ENCODE measurements around the gene UBE2QL1. TPM values are rescaled to one million over a fixed set of nuclear protein-coding genes. Genes with fewer than 3 reads are reported as not detected.

The UBE2QL1 gene
- total RNA-seq, 1 donor from 2014 or later: 2.7 TPM

GRCh38 chr5:6494939-6495338 is 46.3 kb downstream of the UBE2QL1 start:
- Mint-ChIP-seq H3K9me3 (no peaks in the 10 kb centered on the region), H3K4me3 (no peak overlapping the region), H3K36me3 (ENCODE audit: low read depth) (no peaks in the 10 kb centered on the region), H3K27me3 (ENCODE audit: low read depth) (peaks cover 9% of the 10 kb centered on the region), H3K4me1 (peaks cover 35% of the 10 kb centered on the region), H3K27ac (ENCODE audit: unreplicated experiment) (no peak overlapping the region)
- no peak for TF ChIP-seq CTCF (conservative IDR thresholded peaks at IDR 0.05)
- no peak for DNase-seq (ENCODE audit: low read depth, low spot score)

GRCh38 chr5:6495433-6496206 is 47.0 kb downstream of the UBE2QL1 start:
- DNase-seq (ENCODE audit: low read depth, low spot score): no peak
- no peak overlapping the region for H3K27ac Mint-ChIP-seq (ENCODE audit: unreplicated experiment)
- H3K4me1 Mint-ChIP-seq: peaks cover 30% of the 10 kb centered on the region
- peaks cover under 1% of the 10 kb centered on the region for H3K9me3 Mint-ChIP-seq
- TF ChIP-seq CTCF (conservative IDR thresholded peaks at IDR 0.05): no peak
- peaks cover 9% of the 10 kb centered on the region for H3K27me3 Mint-ChIP-seq (ENCODE audit: low read depth)
- no peak overlapping the region for H3K4me3 Mint-ChIP-seq
- H3K36me3 Mint-ChIP-seq (ENCODE audit: low read depth): no peaks in the 10 kb centered on the region

- DNase-seq (ENCODE audit: low read depth, low spot score): no peak
- Mint-ChIP-seq H3K27ac (ENCODE audit: unreplicated experiment) (no peak overlapping the region), H3K9me3 (peaks cover 6% of the 10 kb centered on the region), H3K4me3 (no peak overlapping the region), H3K36me3 (ENCODE audit: low read depth) (no peaks in the 10 kb centered on the region), H3K4me1 (peaks cover 24% of the 10 kb centered on the region), H3K27me3 (ENCODE audit: low read depth) (peaks cover 6% of the 10 kb centered on the region)
- no peak for TF ChIP-seq CTCF (conservative IDR thresholded peaks at IDR 0.05)
Measured at GRCh38 chr5:6496207-6496584, 47.5 kb downstream of the UBE2QL1 start.

GRCh38 chr5:6496636-6497035 is 48.0 kb downstream of the UBE2QL1 start:
- peaks cover 2% of the 10 kb centered on the region for H3K27me3 Mint-ChIP-seq (ENCODE audit: low read depth)
- H3K9me3 Mint-ChIP-seq: peaks cover 7% of the 10 kb centered on the region
- no peak for TF ChIP-seq CTCF (conservative IDR thresholded peaks at IDR 0.05)
- H3K4me3 Mint-ChIP-seq: no peak overlapping the region
- DNase-seq (ENCODE audit: low read depth, low spot score): no peak
- no peak overlapping the region for H3K27ac Mint-ChIP-seq (ENCODE audit: unreplicated experiment)
- peaks cover 20% of the 10 kb centered on the region for H3K4me1 Mint-ChIP-seq
- H3K36me3 Mint-ChIP-seq (ENCODE audit: low read depth): no peaks in the 10 kb centered on the region

- DNase-seq (ENCODE audit: low read depth, low spot score): no peak
- no peaks in the 10 kb centered on the region for H3K36me3 Mint-ChIP-seq (ENCODE audit: low read depth)
- H3K27ac Mint-ChIP-seq (ENCODE audit: unreplicated experiment): no peak overlapping the region
- H3K4me1 Mint-ChIP-seq: peaks cover 14% of the 10 kb centered on the region
- no peak overlapping the region for H3K4me3 Mint-ChIP-seq
- H3K27me3 Mint-ChIP-seq (ENCODE audit: low read depth): no peaks in the 10 kb centered on the region
- no peak for TF ChIP-seq CTCF (conservative IDR thresholded peaks at IDR 0.05)
- peaks cover 7% of the 10 kb centered on the region for H3K9me3 Mint-ChIP-seq
Measured at GRCh38 chr5:6497262-6497661, 48.6 kb downstream of the UBE2QL1 start.
